HepG2 (cell line): Measurements from ENCODE around the gene MGLL. TPM values are rescaled to one million over a fixed set of nuclear protein-coding genes. Genes with fewer than 3 reads are reported as not detected.

Experiments used
- ATAC-seq: fragments of 200-7000 bp; cut with Tn5 transposase; 3 replicates; pipeline ENCODE4 v1.9.1; 2020; ENCODE audit warnings: mild to moderate bottlenecking, moderate library complexity
- BruUV-seq: library from RNA; stranded (reverse); fragments of 400-500 nt; replicated peaks from 2 replicates; lab custom pipeline; 2021; lab: Mats Ljungman, UMichigan
- CTCF ChIA-PET: fragments of 300-600 bp; formaldehyde crosslinking; extraction: SDS; loops from one replicate; lab custom pipeline; 2021; ENCODE audit warnings: low total read pairs, inconsistent platforms, low intra/inter-chr PET ratio; lab: Yijun Ruan, JAX
- POLR2A ChIA-PET: fragments of 350-600 bp; sonication (Branson Sonifier 250); formaldehyde crosslinking; loops from one replicate; lab custom pipeline; 2020; ENCODE audit warnings: antibody characterized with exemption, inconsistent platforms; lab: Yijun Ruan, JAX
- DNase-seq: peaks from one replicate; pipeline ENCODE4 v3.0.0-alpha.2; 2015; ENCODE audit warnings: low spot score
- FAIRE-seq: peaks from 3 replicates; lab custom pipeline; 2011; peaks lifted over from hg19 to GRCh38; lab: Jason Lieb, UNC
- H2AFZ ChIP-seq: one replicate; pipeline ENCODE4 v1.6.1; 2011; ENCODE audit warnings: low read length, inconsistent platforms
- H3K27ac ChIP-seq: fragments of 300-600 bp; 3 replicates; pipeline ENCODE4 v1.8.0; 2011; ENCODE audit warnings: mixed run types, mild to moderate bottlenecking, mixed read lengths, low read length, inconsistent platforms; ENCODE audit not compliant: insufficient read depth; ENCODE audit errors: extremely low read length
- H3K27me3 ChIP-seq, 2 experiments: fragments of 200-600 bp in 1 of 2; 2 replicates in 1 of 2; 3 replicates in 1 of 2; pipeline versions ENCODE4 v1.6.0 to v1.8.0; 2011; ENCODE audit warnings: low read length in 2 of 2, mild to moderate bottlenecking in 2 of 2, moderate library complexity in 2 of 2, inconsistent platforms in 1 of 2; ENCODE audit not compliant: insufficient read depth in 2 of 2, control insufficient read depth in 1 of 2
- H3K36me3 ChIP-seq, 2 experiments: fragments of 200-600 bp in 1 of 2; replicated peaks in 1 of 2; 2 replicates in 1 of 2; 3 replicates in 1 of 2; pipeline versions ENCODE4 v1.5.1 to v1.8.0; 2011; ENCODE audit warnings: low read length in 2 of 2, inconsistent platforms in 1 of 2; ENCODE audit not compliant: insufficient read depth in 2 of 2, control insufficient read depth in 1 of 2
- H3K4me1 ChIP-seq: 2 replicates; pipeline ENCODE4 v1.5.1; 2012; ENCODE audit warnings: low read length, inconsistent platforms; ENCODE audit not compliant: insufficient read depth
- H3K4me2 ChIP-seq: 2 replicates; pipeline ENCODE4 v1.6.0; 2011; ENCODE audit warnings: low read depth, low read length, inconsistent platforms
- H3K4me3 ChIP-seq, 3 experiments: fragments of 200-600 bp in 1 of 3; sonication (generic), shearing (Covaris generic) in 1 of 3; replicated peaks in 1 of 3; 2 replicates each; pipeline ENCODE4 v1.5.1; 2011 to 2016; ENCODE audit warnings: low read length in 3 of 3, inconsistent platforms in 2 of 3, low read depth in 2 of 3, mild to moderate bottlenecking in 2 of 3, control low read depth in 1 of 3, mixed read lengths in 1 of 3; ENCODE audit not compliant: insufficient read depth in 1 of 3
- H3K79me2 ChIP-seq: one replicate; pipeline ENCODE4 v1.6.1; 2011; ENCODE audit warnings: low read length, inconsistent platforms; ENCODE audit not compliant: insufficient read depth
- H3K9ac ChIP-seq: 2 replicates; pipeline ENCODE4 v1.6.0; 2011; ENCODE audit warnings: mild to moderate bottlenecking, low read depth, low read length, inconsistent platforms; ENCODE audit not compliant: insufficient read depth
- H3K9me3 ChIP-seq: 2 replicates; pipeline ENCODE4 v1.5.1; 2012; ENCODE audit warnings: mild to moderate bottlenecking, low read length
- H4K20me1 ChIP-seq: 2 replicates; pipeline ENCODE4 v1.6.0; 2011; ENCODE audit warnings: inconsistent platforms, mild to moderate bottlenecking, low read length, moderate library complexity; ENCODE audit not compliant: insufficient read depth
- ATF7-NPFF ChIP-seq: sonication (generic); formaldehyde crosslinking; IDR thresholded peaks from 2 replicates; pipeline ENCODE4 v1.8.1; 2023; ENCODE audit warnings: mild to moderate bottlenecking, low read depth, missing genetic modification reagents, moderate library complexity
- CEBPB ChIP-seq: IDR thresholded peaks from 2 replicates; pipeline ENCODE4 v1.6.1; 2011; ENCODE audit warnings: low read depth, low read length, improper control_type of control experiment, borderline replicate concordance
- HNF1A ChIP-seq, 2 experiments: sonication (generic) in 1 of 2; formaldehyde crosslinking in 1 of 2; IDR thresholded peaks; 2 replicates each; pipeline versions ENCODE4 v1.4.0 to v1.6.1; 2016 to 2020; ENCODE audit warnings: borderline replicate concordance in 1 of 2, low read depth in 1 of 2, mild to moderate bottlenecking in 1 of 2, missing genetic modification reagents in 1 of 2
- KDM5A ChIP-seq: fragments of 200-600 bp; sonication (generic); IDR thresholded peaks from 2 replicates; pipeline ENCODE4 v1.7.0; 2018; ENCODE audit warnings: antibody characterized with exemption, mild to moderate bottlenecking, low read length, borderline replicate concordance
- KLF6 ChIP-seq: IDR thresholded peaks from 2 replicates; pipeline ENCODE4 v1.8.0; 2016; ENCODE audit warnings: missing biosample characterization, missing genetic modification reagents
- ZNF629 ChIP-seq: sonication (generic); formaldehyde crosslinking; conservative IDR thresholded peaks from 2 replicates; pipeline ENCODE4 v1.5.0; 2020; ENCODE audit warnings: missing genetic modification reagents
- WGBS: methylation state at CpG from one replicate; pipeline ENCODE4 v1.1.6; 2017; ENCODE audit warnings: low lambda C conversion rate; 5-methylcytosine and 5-hydroxymethylcytosine counted together
- in situ Hi-C: cut with HindIII; loops from 2 replicates; pipeline ENCODE4 v1.10.0; 2017; ENCODE audit warnings: low pct_unique_long_range_greater_than_20kb; ENCODE audit not compliant: extremely low pct_ligation_motif_present
- intact Hi-C: fragments of 100-400 bp; cut with micrococcal nuclease; formaldehyde crosslinking; loops from one replicate; pipeline ENCODE4 v1.10.0; 2022; ENCODE audit not compliant: unreplicated experiment
- polyA plus RNA-seq, 8 experiments: library from polyadenylated mRNA; depleted of rRNA in 3 of 8; stranded (reverse) in 7 of 8; unstranded in 1 of 8; fragments of >200 nt; fragmentation: Illumina TruSeq in 4 of 8; extraction: Trizol in 4 of 8; gene quantifications; 2 replicates each; pipeline versions ENCODE4 v1.2.1 to v1.2.3, GENCODE V29; 2011 to 2016; ENCODE audit warnings: low read depth in 4 of 8, missing spikeins in 1 of 8, mixed read lengths in 1 of 8; ENCODE audit not compliant: insufficient read depth in 1 of 8
- total RNA-seq, 5 experiments: library from RNA; depleted of rRNA; stranded (reverse); fragments of >200 nt; fragmentation: Illumina TruSeq; extraction: Trizol; gene quantifications; 2 replicates each; pipeline ENCODE4 v1.2.3, GENCODE V29; 2016; ENCODE audit warnings: low read depth in 1 of 5
- TF ChIP-seq, protein P1 (sequence below): IDR thresholded peaks from 2 replicates; pipeline ENCODE4 v1.6.1; 2016
- TF ChIP-seq, protein P2 (sequence below): sonication (generic); formaldehyde crosslinking; IDR thresholded peaks from 2 replicates; pipeline ENCODE4 v1.4.0; 2020; ENCODE audit warnings: mild to moderate bottlenecking, missing genetic modification reagents

The MGLL gene
- total and polyA plus RNA-seq, 2 of the 13 experiments (the other 11 are each of a cell fraction or from before 2014, with no cell fraction given): not detected

DNA sequence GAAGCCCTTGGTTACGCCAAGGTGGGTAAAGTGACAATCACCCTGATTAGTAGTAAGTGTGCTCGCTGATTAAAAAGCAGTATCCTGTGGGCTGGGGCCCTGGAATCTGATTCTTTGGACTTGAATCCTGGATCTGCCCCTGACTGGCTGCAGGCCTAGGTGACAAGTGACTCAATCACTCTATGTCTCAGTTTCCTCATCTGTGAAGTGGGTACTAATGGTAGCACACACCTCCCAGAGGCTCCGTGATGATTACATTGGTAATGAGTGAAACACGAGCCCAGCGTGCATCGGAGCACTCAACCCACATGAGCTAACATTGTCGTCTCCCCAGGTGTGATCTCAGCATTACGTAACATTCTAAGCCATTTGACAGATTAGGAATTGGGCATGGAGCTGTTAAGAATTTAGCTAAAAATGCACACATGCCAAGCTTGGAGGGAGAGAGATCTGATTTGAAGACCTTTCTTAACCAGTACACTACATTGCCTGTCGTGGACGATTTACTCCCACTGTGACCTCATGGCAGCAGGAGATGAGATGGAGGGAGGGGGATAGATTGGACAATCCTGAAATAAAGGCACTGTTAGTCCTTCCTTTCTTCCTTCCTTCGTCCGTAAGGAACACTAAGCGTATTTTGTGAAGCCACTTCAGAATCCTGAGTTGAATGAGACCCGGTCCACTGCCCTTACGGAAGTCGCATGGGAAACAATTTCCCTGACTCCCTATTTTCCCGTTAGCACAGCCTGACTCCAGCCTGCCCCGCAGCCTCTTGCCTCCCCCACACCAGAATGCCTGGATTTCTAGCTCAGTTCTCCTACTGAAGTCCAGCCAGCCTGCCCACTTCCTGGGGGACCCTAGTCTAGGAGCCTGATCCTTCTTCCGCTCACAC, 32.1 kb downstream of the MGLL start:
- Histone ChIP-seq H3K4me1 (no peaks in the 10 kb centered on the region), H3K9me3 (no peaks in the 10 kb centered on the region), H2AFZ (no peak overlapping the region), H3K36me3 (no peaks in the 10 kb centered on the region), H3K79me2 (no peaks in the 10 kb centered on the region), H4K20me1 (no peaks in the 10 kb centered on the region), H3K9ac (no peak overlapping the region), H3K27me3 (peaks cover 5 to 26% of the 10 kb centered on the region in 2 experiments; a peak in 4 of 5 replicates), H3K4me3 (no peak overlapping the region), H3K27ac (no peak overlapping the region), H3K4me2 (no peak overlapping the region)
- intact Hi-C loops (no loop called here), in situ Hi-C loops (no loop called here)
- 64% methylated on average over 19 of the region's 19 CpGs for WGBS
- POLR2A ChIA-PET: no interaction called here
- DNase-seq (no peak), ATAC-seq (no peak), FAIRE-seq (no peak)
- CTCF ChIA-PET: no interaction called here
- no TSS peak for BruUV-seq
- TF ChIP-seq KDM5A (no peak), KLF6 (CRISPR knock-in tag) (no peak), ZNF629 (CRISPR knock-in tag) (peak; percentile 35; the same call in 1 of the 2 replicates), HNF1A (IDR thresholded peaks at IDR 0.05; ENCODE audit: low read depth) (no peak), HNF1A (CRISPR knock-in tag; IDR thresholded peaks at IDR 0.05; ENCODE audit: borderline replicate concordance) (no peak), CEBPB (0 out of 2 replicates have a peak, but pooled peaks have one; percentile 34), ATF7-NPFF (no peak)
- TF ChIP-seq, protein P1, sequence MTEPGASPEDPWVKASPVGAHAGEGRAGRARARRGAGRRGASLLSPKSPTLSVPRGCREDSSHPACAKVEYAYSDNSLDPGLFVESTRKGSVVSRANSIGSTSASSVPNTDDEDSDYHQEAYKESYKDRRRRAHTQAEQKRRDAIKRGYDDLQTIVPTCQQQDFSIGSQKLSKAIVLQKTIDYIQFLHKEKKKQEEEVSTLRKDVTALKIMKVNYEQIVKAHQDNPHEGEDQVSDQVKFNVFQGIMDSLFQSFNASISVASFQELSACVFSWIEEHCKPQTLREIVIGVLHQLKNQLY (CRISPR knock-in tag): no peak
- TF ChIP-seq, protein P2, sequence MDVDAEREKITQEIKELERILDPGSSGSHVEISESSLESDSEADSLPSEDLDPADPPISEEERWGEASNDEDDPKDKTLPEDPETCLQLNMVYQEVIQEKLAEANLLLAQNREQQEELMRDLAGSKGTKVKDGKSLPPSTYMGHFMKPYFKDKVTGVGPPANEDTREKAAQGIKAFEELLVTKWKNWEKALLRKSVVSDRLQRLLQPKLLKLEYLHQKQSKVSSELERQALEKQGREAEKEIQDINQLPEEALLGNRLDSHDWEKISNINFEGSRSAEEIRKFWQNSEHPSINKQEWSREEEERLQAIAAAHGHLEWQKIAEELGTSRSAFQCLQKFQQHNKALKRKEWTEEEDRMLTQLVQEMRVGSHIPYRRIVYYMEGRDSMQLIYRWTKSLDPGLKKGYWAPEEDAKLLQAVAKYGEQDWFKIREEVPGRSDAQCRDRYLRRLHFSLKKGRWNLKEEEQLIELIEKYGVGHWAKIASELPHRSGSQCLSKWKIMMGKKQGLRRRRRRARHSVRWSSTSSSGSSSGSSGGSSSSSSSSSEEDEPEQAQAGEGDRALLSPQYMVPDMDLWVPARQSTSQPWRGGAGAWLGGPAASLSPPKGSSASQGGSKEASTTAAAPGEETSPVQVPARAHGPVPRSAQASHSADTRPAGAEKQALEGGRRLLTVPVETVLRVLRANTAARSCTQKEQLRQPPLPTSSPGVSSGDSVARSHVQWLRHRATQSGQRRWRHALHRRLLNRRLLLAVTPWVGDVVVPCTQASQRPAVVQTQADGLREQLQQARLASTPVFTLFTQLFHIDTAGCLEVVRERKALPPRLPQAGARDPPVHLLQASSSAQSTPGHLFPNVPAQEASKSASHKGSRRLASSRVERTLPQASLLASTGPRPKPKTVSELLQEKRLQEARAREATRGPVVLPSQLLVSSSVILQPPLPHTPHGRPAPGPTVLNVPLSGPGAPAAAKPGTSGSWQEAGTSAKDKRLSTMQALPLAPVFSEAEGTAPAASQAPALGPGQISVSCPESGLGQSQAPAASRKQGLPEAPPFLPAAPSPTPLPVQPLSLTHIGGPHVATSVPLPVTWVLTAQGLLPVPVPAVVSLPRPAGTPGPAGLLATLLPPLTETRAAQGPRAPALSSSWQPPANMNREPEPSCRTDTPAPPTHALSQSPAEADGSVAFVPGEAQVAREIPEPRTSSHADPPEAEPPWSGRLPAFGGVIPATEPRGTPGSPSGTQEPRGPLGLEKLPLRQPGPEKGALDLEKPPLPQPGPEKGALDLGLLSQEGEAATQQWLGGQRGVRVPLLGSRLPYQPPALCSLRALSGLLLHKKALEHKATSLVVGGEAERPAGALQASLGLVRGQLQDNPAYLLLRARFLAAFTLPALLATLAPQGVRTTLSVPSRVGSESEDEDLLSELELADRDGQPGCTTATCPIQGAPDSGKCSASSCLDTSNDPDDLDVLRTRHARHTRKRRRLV (CRISPR knock-in tag): no peak
